Stimulated activated CD8-positive, alpha-beta memory T cell treated with anti-CD3 and anti-CD28 coated beads, Interleukin-7, amount 100 ng/mL, for 4 hours (primary cell): ENCODE data around the gene NAV1.
"Not testable (repeated sequence)": the region's sequence is repeated elsewhere in the genome, so short reads cannot be mapped to it uniquely, and the experiment has no call there.

ENCODE experiments used
- DNase-seq, 2 donors: peaks; one replicate each; pipeline ENCODE4 v3.0.0-alpha.2; 2020; ENCODE audit warnings: low read depth in 2 of 2

The NAV1 gene

GRCh38 chr1:201528631-201529252 is 10.2 kb upstream of the NAV1 start:
- DNase-seq: no peak

DNA sequence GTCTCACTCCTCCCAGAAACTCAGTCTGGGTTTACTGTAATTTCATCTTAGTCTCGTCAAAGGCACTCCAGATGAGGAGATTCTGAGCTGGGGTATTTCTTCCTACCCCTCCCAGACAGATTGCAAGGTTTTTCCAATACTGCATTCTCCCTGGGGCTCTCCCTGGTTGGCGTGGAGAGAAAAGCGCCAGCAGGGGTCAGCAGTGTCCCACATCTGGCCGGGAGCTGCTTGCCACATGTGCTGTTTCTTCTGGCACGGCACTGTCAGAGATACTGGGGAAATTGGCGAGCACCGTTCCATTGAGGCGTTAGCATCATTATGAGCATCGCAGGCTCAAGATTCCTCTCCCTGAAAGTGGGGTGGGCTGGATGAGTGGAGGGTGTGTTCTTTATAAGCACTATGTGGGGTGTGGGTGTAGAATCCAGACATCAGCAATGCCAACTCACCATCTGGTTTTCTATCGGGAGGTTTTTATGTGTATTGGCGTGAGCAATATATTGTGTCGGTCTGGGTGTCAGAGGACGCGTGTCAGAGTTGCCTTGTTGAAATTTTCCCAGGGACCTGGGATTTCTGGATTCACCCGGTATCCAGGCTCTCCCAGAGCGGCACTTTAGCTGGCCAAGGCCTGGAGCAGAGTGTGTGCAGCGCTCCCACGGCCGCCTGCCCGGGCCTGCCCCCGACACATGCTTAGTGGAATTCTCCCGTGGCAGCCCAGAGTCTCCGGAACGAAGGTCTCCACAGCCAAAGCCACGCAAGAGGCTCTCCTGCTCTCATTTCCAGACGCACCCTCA is 8.0 kb upstream of the NAV1 start:
- no peak for DNase-seq

GRCh38 chr1:201531551-201532425 is 7.1 kb upstream of the NAV1 start:
- DNase-seq: no peak

DNA sequence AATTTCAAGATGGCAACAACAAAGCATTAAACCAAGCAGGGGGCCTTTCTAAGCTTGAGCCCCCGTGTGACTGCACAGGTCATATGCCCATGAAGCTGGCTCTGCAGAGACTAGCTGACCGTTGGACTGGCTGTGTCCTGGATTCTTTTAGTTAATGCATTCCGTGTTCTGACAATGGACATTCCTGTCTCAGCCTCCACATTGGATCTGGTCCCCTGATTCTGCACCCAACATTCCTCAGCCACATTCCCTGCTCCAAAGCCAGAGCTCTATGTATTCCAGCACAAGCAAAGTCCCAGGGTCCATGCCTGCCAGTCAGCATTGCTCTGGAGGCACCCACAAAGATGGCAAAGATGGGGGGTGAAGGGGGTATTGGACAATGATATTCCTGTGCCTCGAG is 5.1 kb upstream of the NAV1 start:
- no peak for DNase-seq

DNA sequence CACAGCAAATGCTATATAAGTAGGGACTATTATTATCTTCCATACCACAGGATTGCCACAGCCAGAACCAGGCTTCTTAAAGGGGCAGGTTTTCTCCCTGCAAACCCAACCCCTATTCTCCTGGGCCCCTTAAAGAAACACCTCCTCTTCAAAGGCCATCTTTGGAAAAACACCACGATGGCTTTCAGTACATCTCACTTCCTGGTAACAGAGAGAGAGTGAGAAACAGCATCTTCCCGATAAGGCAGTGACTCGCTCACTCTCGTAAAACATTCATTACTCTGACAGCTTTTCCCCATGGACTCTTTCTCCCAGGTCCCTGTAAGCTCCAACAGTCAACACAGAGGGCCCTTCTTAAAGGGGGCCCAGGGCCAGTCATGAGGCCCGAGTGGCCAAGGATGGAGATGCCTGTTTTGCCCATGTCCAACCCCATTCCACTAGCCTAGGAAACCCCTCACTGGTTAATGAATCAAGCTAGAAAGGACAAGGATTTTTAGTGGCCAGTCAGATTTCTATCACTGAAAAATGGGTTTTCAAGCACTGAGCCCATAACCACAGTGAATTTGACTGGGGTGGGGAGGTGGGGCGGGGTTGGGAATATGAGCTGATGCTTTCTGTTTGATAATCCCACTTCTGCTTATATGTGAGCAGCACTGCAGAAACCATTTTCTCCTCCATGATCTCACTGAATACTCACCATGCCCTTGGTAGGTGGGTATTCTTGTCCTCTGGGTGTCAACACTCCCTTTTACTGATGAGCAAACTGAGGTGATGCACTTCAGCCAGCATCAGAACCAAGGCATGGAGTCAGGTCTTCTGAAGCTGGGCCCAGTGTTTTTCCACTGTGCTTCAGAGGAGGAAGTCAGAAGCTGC is 3.6 kb upstream of the NAV1 start:
- DNase-seq: no peak

GRCh38 chr1:201535919-201536245 is 3.0 kb upstream of the NAV1 start:
- no peak for DNase-seq

DNA sequence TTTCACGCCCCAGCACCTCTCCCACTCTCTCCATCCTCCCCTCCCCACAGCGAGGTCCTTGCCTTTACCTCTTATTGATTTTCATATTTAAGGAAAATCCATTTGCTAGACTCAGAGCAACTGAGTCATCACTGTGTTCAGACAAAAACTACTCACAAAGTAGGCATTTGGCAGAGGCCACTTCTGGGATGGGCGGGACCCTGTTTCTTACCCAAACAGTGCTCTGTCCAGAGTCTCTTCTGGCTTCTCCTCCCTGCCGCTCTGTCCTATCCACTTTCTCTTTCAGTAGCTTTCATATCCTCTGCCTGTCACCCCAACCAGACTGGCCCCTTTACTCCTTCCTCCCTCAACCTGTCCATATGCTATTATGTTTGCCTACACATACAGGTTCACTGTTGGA is 2.4 kb upstream of the NAV1 start:
- no peak for DNase-seq

DNA sequence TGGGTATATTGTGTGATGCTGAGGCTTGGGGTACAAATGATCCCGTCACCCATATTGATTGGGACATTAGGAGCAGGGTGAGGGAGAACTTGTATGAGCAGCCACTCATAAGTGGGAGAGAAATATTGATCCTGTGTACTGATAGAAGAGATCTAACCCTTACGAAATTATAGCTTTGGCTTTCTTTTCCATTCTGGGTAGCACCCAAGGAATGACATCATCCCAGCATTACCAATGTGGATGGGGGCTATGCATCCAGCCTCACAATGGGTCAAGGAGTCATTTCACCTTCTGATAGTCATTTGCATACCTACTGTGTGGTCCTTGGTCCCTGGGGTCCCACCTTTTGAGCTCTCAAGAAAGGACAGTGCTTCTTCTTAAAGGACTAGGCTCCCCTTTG is 1.9 kb upstream of the NAV1 start:
- DNase-seq: no peak

- DNase-seq: no peak
Measured at GRCh38 chr1:201537467-201537866, 1.5 kb upstream of the NAV1 start.

GRCh38 chr1:201537891-201538611 is 876 bp upstream of the NAV1 start:
- no peak for DNase-seq

GRCh38 chr1:201539561-201540431 is 869 bp downstream of the NAV1 start:
- no peak for DNase-seq

GRCh38 chr1:201540846-201541735 is 2.2 kb downstream of the NAV1 start:
- no peak for DNase-seq

GRCh38 chr1:201542309-201543035 is 3.5 kb downstream of the NAV1 start:
- DNase-seq: no peak

GRCh38 chr1:201543871-201544642 is 5.1 kb downstream of the NAV1 start:
- DNase-seq: no peak

DNA sequence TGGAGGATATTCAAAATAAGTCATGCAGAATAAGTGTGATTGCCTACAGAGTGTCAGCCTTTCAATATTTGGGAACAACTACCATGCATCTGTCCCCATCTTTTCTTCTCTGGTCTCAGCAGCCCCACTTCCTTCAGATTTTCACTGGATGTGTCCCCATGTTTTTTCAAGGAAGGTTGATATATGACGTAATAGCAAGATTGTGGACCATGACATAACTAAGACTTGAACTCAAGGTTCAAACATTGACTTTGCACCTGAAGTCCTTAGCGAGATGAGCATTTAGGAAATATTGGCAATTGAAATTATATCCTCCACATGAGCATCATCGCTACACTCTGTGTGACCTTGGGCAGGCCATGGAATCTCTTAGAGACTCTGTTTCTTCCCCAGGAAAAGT is 5.8 kb downstream of the NAV1 start:
- no peak for DNase-seq

GRCh38 chr1:201545851-201546492 is 7.0 kb downstream of the NAV1 start:
- DNase-seq: no peak

DNA sequence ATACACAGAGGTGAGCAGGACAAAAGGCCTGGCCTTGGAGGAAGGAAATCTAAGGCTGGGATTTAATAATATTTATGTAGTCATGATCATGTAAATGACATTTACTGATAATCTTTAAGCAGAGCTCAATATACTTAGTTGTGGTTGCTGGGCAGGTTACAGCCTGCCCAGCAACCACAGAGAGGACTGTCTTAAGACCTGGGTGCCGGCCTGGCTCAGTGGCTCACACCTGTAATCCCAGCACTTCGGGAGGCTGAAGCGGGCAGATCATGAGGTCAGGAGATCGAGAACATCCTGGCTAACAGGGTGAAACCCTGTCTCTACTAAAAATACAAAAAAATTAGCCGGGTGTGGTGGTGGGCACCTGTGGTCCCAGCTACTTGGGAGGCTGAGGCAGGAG is 10.6 kb downstream of the NAV1 start:
- DNase-seq: not testable (repeated sequence)
